Cardiac septum (tissue), 1 donor: ENCODE data around the gene PRPF39. TPM values are rescaled to one million over a fixed set of nuclear protein-coding genes. Genes with fewer than 3 reads are reported as not detected.
"Not testable (repeated sequence)": the region's sequence is repeated elsewhere in the genome, so short reads cannot be mapped to it uniquely, and the experiment has no call there.

Source experiments
- DNase-seq: peaks from one replicate; pipeline ENCODE4 v3.0.0-alpha.2; 2020; ENCODE audit warnings: low spot score
- intact Hi-C: fragments of 100-400 bp; cut with DNase I; formaldehyde crosslinking; loops from one replicate; pipeline ENCODE4 v1.14.0; 2022
- total RNA-seq: library from RNA; stranded (reverse); fragmentation: NEBNext Ultra II Directional; extraction: Animal tissue kit (Norgen Biotek cat#: 25700); gene quantifications from one replicate; pipeline ENCODE4 v1.2.1, GENCODE V29; 2021
- donor health status: DM: no; HTN: no; CAD: no.

PRPF39 gene
- total RNA-seq, 1 donor from 2014 or later = 14.3 TPM

- DNase-seq = not testable (repeated sequence)
- intact Hi-C loops = loop anchor here (5.0 kb wide), 2 partner anchors 118 to 172 kb away; partner anchors contain the start of genes KLHL28, MIS18BP1 and TOGARAM1
These were observed 3.4 kb upstream of the PRPF39 start for GRCh38 chr14:45080416-45080968.

DNA sequence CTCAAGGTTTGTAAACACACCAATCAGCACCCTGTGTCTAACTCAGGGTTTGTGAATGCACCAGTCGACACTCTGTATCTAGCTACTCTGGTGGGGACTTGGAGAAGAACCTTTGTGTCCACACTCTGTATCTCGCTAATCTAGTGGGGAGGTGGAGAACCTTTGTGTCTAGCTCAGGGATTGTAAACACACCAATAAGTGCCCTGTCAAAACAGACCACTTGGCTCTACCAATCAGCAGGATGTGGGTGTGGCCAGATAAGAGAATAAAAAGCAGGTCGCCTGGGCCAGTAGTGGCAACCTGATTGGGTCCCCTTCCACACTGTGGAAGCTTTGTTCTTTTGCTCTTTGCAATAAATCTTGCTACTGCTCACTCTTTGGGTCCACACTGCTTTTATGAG lies 2.8 kb upstream of the PRPF39 start:
- intact Hi-C loops = loop anchor here (5.0 kb wide), 2 partner anchors 119 to 171 kb away; partner anchors contain the start of genes KLHL28, MIS18BP1 and TOGARAM1
- DNase-seq = not testable (repeated sequence)

DNA sequence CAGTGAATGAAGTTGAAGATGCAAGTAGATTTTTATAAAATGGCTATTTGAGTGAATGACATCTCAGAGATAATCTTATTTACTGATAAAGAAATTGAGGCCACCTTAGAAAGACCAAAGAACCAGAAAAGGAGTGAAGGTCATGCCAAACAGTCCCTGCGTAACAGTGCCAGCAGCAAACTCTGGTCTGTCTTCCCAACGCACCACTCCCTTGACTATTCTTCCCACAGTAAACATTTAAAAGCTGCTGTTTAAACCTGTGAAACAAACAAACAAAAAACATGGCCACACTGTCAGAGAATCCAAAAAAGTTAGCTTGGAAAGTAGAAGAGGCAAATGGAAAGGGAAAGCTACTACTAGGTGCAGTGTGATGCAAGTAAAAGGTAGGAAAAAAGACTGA lies 1.5 kb upstream of the PRPF39 start:
- intact Hi-C loops = loop anchor here (5.0 kb wide), 2 partner anchors 120 to 170 kb away; partner anchors contain the start of genes KLHL28, MIS18BP1 and TOGARAM1
- no peak for DNase-seq

DNA sequence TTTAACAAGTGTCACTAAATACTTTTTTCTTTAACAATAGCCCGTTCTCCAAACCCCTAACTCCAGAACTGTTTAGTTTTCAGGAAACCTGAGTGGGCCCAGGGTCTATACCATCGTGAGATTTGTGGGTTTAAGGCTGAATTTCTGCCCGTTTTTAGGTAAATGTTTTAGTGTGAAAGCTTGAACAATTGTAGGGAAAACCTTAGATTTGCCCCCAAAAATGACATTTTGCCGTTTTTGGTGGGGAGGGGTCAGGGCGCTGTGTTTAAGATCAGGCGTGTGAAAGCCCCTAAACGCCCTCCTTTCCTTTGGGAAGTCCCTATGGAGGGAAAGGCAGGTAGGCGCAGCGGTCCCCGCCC lies 320 bp upstream of the PRPF39 start:
- intact Hi-C loops = loop anchor here (5.0 kb wide), 2 partner anchors 121 to 169 kb away; partner anchors contain the start of genes KLHL28, MIS18BP1 and TOGARAM1

DNA sequence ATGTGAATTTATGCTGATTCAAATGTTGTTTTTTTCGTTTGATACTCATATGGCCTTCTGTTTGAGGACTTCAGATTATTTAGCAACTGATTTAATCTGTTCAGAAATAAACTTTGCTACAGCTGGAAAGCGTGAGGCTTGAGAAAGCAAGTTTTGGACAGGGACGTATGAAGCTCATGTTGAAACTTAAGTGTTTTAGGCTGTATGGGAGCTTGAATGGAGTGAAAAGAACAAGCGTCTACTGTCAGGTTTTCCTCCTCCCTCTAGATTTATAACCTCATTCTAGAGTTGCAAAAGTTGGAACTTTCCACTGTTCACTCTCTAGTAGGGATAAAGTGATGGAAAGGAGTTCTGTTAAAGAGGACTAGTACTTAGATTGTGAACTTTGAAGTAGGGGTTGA lies 1.0 kb downstream of the PRPF39 start:
- no peak for DNase-seq
- intact Hi-C loops = loop anchor here (2.0 to 5.0 kb wide), 4 partner anchors 50 to 188 kb away; partner anchors contain the start of genes FANCM, FKBP3, KLHL28 and MIS18BP1

More for the DNA sequence above, 320 bp upstream of the PRPF39 start:
- no peak for DNase-seq

- intact Hi-C loops = no loop called here
- DNase-seq = no peak
These were observed 5.9 kb downstream of the PRPF39 start for GRCh38 chr14:45089813-45090212.

DNA sequence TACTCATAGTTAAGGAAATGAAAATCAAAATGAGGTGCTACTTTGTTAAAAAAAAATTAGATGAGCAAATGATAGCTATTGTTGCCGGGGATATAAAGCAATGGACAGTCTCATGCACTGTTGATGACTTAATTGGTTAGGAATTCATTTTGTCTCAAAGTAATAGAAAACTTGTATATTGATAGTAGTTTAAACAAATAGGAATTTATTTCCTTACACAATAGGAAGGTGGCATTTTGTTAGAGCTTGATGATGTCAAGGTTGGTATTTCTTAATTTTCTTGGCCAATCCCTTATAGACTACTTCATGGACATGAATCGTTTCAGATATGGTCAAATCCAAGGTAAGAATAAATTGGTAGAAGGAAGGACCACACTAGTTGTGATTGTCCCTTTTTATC lies 7.8 kb downstream of the PRPF39 start:
- intact Hi-C loops = no loop called here
- no peak for DNase-seq

DNA sequence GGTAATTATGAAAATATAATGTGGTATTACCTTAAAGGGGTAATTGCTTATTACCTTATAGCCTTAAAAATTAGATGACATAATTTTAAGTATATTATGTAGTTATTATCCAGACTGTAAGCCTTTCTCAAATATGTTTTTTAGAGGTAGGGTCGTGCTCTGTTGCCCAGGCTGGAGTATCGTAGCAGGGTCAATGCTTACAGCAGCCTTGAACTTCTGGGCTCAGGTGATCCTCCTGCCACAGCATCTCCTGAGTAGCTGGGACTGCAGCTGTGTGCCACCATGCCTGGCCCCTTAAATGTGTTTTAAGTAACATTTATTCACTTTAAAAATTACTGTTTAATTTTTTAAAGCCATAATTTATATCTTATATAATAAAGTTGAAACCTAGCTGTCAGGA lies 10.4 kb downstream of the PRPF39 start:
- intact Hi-C loops = no loop called here
- no peak for DNase-seq

DNA sequence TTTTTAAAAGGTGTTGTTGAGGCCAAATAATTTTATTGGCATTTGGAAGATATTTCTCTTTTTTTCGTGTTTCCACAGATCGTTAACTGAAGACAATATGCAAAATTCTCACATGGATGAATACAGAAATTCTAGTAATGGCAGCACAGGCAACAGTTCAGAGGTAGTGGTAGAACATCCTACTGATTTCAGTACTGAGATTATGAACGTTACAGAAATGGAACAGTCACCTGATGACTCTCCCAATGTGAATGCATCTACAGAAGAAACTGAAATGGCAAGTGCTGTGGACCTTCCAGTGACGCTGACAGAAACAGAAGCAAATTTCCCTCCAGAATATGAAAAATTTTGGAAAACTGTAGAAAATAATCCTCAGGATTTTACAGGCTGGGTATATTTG lies 11.2 kb downstream of the PRPF39 start:
- no peak for DNase-seq
- intact Hi-C loops = no loop called here

- intact Hi-C loops = no loop called here
- DNase-seq = no peak
These were observed 12.3 kb downstream of the PRPF39 start for GRCh38 chr14:45096218-45096617.

GRCh38 chr14:45103806-45104205 lies 19.9 kb downstream of the PRPF39 start:
- intact Hi-C loops = no loop called here
- no peak for DNase-seq

DNA sequence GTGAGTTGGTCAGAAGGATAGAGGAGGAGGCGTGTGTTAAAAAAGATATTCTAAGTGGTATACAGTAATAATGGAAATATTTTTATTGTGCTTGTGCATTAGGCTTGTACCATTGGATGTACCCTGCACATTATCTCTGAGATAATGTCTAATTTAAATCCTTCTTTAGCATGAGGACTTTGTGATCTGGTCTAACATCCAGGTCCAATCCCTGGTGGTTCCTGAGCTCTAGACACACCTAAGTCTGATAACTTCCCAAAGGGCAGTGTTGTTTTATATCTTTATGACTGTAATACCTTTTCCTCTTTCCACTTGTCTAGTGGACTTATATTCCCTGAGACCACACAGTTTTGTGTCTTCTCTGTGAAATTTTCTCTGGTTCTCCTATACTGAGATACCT lies 20.6 kb downstream of the PRPF39 start:
- intact Hi-C loops = no loop called here
- DNase-seq = no peak

DNA sequence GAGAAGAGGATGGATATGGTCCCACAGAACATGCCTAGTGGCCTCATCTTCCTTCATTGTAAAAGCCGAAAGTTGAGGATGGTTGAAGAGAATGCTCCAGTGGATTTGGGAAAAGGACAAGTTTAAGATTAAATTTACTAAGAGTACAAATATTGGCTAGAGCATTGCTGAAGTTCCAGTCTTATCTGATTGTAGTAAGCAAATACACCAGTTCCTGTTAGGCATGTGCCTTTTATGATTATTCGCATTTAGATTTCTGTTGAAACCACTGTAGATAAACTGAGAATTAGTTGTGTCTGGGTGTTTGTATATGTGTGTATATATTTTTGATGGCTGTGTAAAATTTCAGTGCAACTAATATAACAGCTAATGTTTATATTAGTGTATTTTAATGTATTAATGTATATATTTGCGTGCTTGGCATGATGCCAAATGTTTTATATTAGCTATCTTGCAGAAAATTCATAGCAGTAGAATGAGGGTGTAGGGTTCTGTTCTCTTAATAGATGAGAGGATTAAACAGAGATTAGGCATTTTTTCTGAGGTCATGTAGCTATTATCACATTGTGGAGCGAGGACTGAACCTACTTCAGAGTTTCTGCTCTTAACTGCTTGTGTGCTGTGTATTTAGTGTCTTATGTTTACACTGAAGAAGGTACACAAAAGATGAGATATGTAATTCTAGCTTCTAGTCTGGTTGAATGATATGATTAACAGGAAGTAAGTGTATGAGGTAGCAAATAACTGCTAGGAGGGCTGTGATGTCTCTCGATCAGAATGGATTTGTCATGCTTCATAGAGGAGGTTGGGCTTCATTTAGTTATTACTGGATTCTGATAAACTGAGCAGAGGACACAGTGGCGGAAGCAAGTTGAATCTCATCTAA lies 29.2 kb downstream of the PRPF39 start:
- DNase-seq = no peak
- intact Hi-C loops = no loop called here

GRCh38 chr14:45114327-45114726 lies 30.4 kb downstream of the PRPF39 start:
- DNase-seq = no peak

DNA sequence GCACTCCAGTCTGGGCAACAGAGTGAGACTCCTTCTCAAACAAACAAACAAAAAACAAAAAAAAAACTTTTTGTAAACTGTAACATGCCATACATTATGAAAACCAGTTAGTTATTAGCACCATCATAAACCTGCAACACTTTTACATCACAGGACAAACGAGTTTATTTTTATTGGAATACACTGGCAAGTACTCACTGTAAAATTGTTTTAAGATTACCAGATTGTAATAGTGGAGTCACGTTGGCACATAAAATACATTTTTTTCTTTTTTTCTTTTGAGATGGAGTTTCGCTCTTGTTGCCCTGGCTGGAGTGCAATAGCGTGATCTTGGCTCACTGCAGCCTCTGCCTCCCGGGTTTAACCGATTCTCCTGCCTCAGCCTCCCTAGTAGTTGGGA lies 34.7 kb downstream of the PRPF39 start:
- intact Hi-C loops = no loop called here
- DNase-seq = no peak

More at GRCh38 chr14:45114327-45114726, 30.4 kb downstream of the PRPF39 start:
- intact Hi-C loops = no loop called here

GRCh38 chr14:45120096-45120495 lies 36.2 kb downstream of the PRPF39 start:
- intact Hi-C loops = no loop called here
- no peak for DNase-seq

GRCh38 chr14:45123271-45123670 lies 39.4 kb downstream of the PRPF39 start:
- intact Hi-C loops = no loop called here
- no peak for DNase-seq

- no peak for DNase-seq
- intact Hi-C loops = no loop called here
These were observed 41.8 kb downstream of the PRPF39 start for GRCh38 chr14:45125754-45126153.

DNA sequence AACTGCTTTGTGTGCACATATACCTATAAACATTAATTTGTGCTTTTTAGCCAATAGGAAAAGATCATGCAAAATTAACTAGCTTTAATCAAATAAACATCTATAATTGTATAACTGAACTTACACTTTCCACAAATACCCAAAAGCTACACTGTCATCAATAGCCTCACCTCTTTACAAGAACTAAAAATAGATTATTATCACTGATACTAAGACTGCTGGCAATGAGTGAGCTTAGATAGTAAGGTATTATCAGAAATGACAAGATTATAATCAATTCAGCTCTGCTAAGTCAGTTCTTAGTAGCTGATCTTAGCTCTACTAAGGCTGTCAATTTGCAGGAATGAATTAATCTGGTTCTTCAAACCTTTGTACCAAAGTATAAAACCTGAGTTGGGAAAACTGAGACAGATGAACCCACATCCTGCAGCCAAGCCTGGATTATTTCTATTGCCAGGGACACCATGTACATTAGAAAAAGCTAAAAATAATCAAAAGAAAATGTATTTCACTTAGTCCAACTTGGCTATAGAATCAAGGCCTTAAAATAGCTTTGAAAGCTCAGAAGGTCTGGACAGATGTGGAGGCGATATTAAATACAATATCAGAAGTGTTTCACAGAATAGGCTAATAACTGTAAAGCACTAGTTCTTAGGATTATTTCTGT lies 45.2 kb downstream of the PRPF39 start:
- intact Hi-C loops = no loop called here
- DNase-seq = no peak

- intact Hi-C loops = loop anchor here (1.0 to 5.0 kb wide), 4 partner anchors 49 to 236 kb away; partner anchors contain the start of genes PRPF39 and TOGARAM1
- DNase-seq = no peak
These were observed 49.8 kb downstream of the PRPF39 start for GRCh38 chr14:45133683-45134050.
